Fibroblast of peridontal ligament (primary cell): ENCODE measurements around the gene HYAL4.

Source experiments
- DNase-seq: peaks from one replicate; pipeline ENCODE4 v3.0.0-alpha.2; 2010; ENCODE audit errors: extremely low read depth

Gene HYAL4

DNA sequence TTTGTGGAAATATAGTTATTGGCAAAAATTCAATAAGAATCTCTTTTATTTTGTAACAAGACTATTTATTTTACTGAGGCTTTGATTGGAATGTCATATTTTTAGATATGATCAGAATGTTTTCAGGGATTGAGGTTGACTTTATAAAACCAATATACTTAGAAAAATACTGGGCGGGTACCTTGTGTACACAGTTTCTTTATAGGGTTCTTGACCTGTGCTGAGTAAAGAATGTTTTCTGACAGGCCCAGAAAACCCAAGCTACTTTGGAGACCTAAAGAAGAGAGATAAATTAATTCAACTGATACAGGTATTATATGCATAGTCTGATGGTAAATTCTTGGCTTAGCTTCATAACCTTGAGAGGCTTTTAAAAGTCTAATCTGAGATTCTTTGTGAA is 56.1 kb downstream of the HYAL4 start:
- no peak for DNase-seq

- no peak for DNase-seq
Measured at GRCh38 chr7:123905714-123906113, 60.7 kb downstream of the HYAL4 start.

- DNase-seq = no peak
Measured at GRCh38 chr7:123916240-123916724, 71.3 kb downstream of the HYAL4 start.

- DNase-seq = no peak
Measured at GRCh38 chr7:123917878-123918277, 72.9 kb downstream of the HYAL4 start.

GRCh38 chr7:123918309-123918708 is 73.3 kb downstream of the HYAL4 start:
- DNase-seq = no peak

- DNase-seq = no peak
Measured at GRCh38 chr7:123923599-123923998, 78.6 kb downstream of the HYAL4 start.

DNA sequence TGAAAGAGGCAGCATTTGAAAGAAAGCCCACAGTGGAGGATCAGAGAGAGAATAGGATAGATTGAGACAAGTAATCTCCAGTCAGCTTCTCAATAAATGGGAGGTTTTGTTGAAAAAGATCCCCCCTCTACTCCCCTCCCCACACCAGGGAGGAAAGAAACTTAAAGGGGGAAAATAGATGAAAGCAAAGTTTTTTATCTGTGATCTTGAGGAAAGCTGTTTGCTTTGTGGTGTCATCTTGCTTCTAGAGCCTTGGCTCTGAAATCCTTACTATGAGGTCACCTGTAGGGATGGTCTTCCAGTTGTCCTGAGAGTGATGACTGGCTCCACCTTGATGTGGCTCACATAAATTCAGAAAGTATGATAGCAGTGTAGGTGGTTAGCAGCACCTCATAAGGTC is 80.0 kb downstream of the HYAL4 start, which contains the start of gene SPAM1:
SPAM1 (plus strand) TSS at position 301 of the 400 bp plus-strand sequence. CDS start 28,330 bp downstream, outside the sequence.
- no peak for DNase-seq
